Fibroblast of villous mesenchyme (primary cell): Measurements from ENCODE around the gene STRN4. TPM values are rescaled to one million over a fixed set of nuclear protein-coding genes. Genes with fewer than 3 reads are reported as not detected.

Experiments
- DNase-seq: peaks from one replicate; pipeline ENCODE4 v3.0.0-alpha.2; 2010; ENCODE audit warnings: low read depth
- H3K4me3 ChIP-seq: 2 replicates; pipeline ENCODE4 v1.5.1; 2011; ENCODE audit warnings: low read depth, mild to moderate bottlenecking, low read length
- total RNA-seq: library from RNA; depleted of rRNA; stranded (reverse); fragments of >200 nt; gene quantifications from 2 replicates; pipeline ENCODE4 v1.2.3, GENCODE V29; 2012
- TF ChIP-seq, protein P1 (sequence below): IDR thresholded peaks from 2 replicates; pipeline ENCODE4 v1.5.1; 2012; ENCODE audit warnings: low read depth, mild to moderate bottlenecking, low read length; ENCODE audit not compliant: insufficient read depth

Gene STRN4
- total RNA-seq, 1 donor, result 66.5 TPM

DNA sequence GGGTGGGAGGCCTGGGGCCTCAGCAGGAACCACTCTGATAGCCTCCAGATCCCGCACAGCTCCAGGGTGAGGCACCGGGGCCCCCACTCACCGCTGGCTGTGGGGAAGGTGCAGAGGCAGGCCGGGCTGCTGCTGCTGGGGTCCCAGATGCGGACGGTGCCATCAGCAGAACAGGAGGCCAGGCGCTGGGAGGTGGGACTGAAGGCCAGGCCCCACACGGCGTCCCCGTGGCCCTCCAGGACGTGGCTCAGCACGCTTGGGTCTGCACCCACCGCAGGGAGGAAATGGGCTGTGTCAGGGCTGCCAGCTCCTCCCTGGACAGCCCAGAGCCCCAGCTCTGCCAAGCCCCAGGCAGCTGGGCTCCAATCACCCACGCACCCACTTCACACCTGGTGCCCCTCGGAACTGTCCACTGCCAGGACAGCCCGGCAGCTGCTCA lies 23.2 kb downstream of the STRN4 start:
- TF ChIP-seq, protein P1, sequence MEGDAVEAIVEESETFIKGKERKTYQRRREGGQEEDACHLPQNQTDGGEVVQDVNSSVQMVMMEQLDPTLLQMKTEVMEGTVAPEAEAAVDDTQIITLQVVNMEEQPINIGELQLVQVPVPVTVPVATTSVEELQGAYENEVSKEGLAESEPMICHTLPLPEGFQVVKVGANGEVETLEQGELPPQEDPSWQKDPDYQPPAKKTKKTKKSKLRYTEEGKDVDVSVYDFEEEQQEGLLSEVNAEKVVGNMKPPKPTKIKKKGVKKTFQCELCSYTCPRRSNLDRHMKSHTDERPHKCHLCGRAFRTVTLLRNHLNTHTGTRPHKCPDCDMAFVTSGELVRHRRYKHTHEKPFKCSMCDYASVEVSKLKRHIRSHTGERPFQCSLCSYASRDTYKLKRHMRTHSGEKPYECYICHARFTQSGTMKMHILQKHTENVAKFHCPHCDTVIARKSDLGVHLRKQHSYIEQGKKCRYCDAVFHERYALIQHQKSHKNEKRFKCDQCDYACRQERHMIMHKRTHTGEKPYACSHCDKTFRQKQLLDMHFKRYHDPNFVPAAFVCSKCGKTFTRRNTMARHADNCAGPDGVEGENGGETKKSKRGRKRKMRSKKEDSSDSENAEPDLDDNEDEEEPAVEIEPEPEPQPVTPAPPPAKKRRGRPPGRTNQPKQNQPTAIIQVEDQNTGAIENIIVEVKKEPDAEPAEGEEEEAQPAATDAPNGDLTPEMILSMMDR, result no peak
- no peak overlapping the region for H3K4me3 ChIP-seq
- no peak for DNase-seq

- DNase-seq, result no peak
- TF ChIP-seq, protein P1, result no peak
- H3K4me3 ChIP-seq, result no peak overlapping the region
Measured at GRCh38 chr19:46722421-46723022, 23.7 kb downstream of the STRN4 start.

GRCh38 chr19:46722004-46722380 lies 24.3 kb downstream of the STRN4 start:
- DNase-seq, result no peak
- TF ChIP-seq, protein P1, result no peak
- no peak overlapping the region for H3K4me3 ChIP-seq

GRCh38 chr19:46721269-46722003 lies 24.8 kb downstream of the STRN4 start:
- H3K4me3 ChIP-seq, result no peak overlapping the region
- TF ChIP-seq, protein P1, result peak; percentile 6
- no peak for DNase-seq

- no peak overlapping the region for H3K4me3 ChIP-seq
- TF ChIP-seq, protein P1, result no peak
- DNase-seq, result no peak
Measured at GRCh38 chr19:46720503-46721239, 25.6 kb downstream of the STRN4 start.

- no peak overlapping the region for H3K4me3 ChIP-seq
- TF ChIP-seq, protein P1, result no peak
- peak; percentile 39 for DNase-seq
Measured at GRCh38 chr19:46719629-46720502, 26.4 kb downstream of the STRN4 start.
